B cell (primary cell): ENCODE results near the gene SP3. TPM values are rescaled to one million over a fixed set of nuclear protein-coding genes. Genes with fewer than 3 reads are reported as not detected.

Experiments used
- ATAC-seq: fragments of 200-7000 bp; cut with Tn5 transposase; one replicate; pipeline ENCODE4 v1.10.0; 2021; ENCODE audit warnings: low read depth, mild to moderate bottlenecking, moderate number of reproducible peaks, moderate library complexity
- CTCF ChIA-PET: fragments of 350-600 bp; sonication (Branson Sonifier 250); formaldehyde crosslinking; loops from one replicate; lab custom pipeline; 2021; ENCODE audit warnings: antibody characterized with exemption, inconsistent platforms; lab: Charles Lee
- POLR2A ChIA-PET: fragments of 350-600 bp; sonication (Branson Sonifier 250); formaldehyde crosslinking; loops from one replicate; lab custom pipeline; 2021; ENCODE audit warnings: antibody characterized with exemption; lab: Charles Lee
- DNase-seq: peaks from one replicate; pipeline ENCODE4 v3.0.0; 2013
- H2AFZ ChIP-seq: 2 replicates; pipeline ENCODE4 v1.6.1; 2012; ENCODE audit warnings: mild to moderate bottlenecking, low read depth, low read length; ENCODE audit not compliant: insufficient read depth, poor library complexity, severe bottlenecking
- H3K27ac ChIP-seq, 2 donors: 1 replicate in 1 of 2; 2 replicates in 1 of 2; pipeline ENCODE4 v1.5.1; 2012 to 2013; ENCODE audit warnings: low read length in 2 of 2, mild to moderate bottlenecking in 2 of 2, moderate library complexity in 1 of 2
- H3K27me3 ChIP-seq, 4 experiments: fragments of 200-600 bp in 1 of 4; sonication (generic) in 1 of 4; replicated peaks in 1 of 4; 1 replicate in 2 of 4; 2 replicates in 2 of 4; pipeline versions ENCODE4 v1.6.1 to v1.7.0; 2013 to 2016; ENCODE audit warnings: low read length in 3 of 4, mild to moderate bottlenecking in 2 of 4, mixed read lengths in 1 of 4, moderate library complexity in 1 of 4; ENCODE audit not compliant: insufficient read depth in 4 of 4, control insufficient read depth in 3 of 4; ENCODE audit errors: control extremely low read depth in 1 of 4
- H3K36me3 ChIP-seq, 2 experiments: replicated peaks in 1 of 2; 1 replicate in 1 of 2; 2 replicates in 1 of 2; pipeline versions ENCODE4 v1.6.1 to v1.7.1; 2013; ENCODE audit warnings: low read length in 1 of 2; ENCODE audit not compliant: insufficient read depth in 2 of 2, control insufficient read depth in 1 of 2; ENCODE audit errors: control extremely low read depth in 1 of 2, extremely low read depth in 1 of 2
- H3K4me1 ChIP-seq, 2 donors: fragments of 200-600 bp in 1 of 2; sonication (generic) in 1 of 2; 1 replicate in 1 of 2; 2 replicates in 1 of 2; pipeline versions ENCODE4 v1.5.1 to v1.6.1; 2013 to 2017; ENCODE audit warnings: low read length in 2 of 2; ENCODE audit not compliant: control insufficient read depth in 2 of 2, insufficient read depth in 2 of 2
- H3K4me2 ChIP-seq: replicated peaks from 2 replicates; pipeline ENCODE3; 2012; ENCODE audit warnings: mild to moderate bottlenecking, low read depth, low read length; ENCODE audit not compliant: poor library complexity, severe bottlenecking
- H3K4me3 ChIP-seq, 5 experiments: fragments of 200-600 bp in 1 of 5; sonication (generic) in 1 of 5; 1 replicate in 3 of 5; 2 replicates in 2 of 5; pipeline versions ENCODE4 v1.5.1 to v1.7.0; 2011 to 2016; ENCODE audit warnings: low read length in 4 of 5, mild to moderate bottlenecking in 4 of 5, low read depth in 2 of 5, control low read depth in 1 of 5, moderate library complexity in 1 of 5; ENCODE audit not compliant: insufficient read depth in 1 of 5; ENCODE audit errors: control extremely low read depth in 1 of 5, extremely low read depth in 1 of 5
- H3K79me2 ChIP-seq: fragments of 200-600 bp; sonication (generic); one replicate; pipeline ENCODE4 v1.6.0; 2016; ENCODE audit warnings: low read length; ENCODE audit not compliant: control insufficient read depth, insufficient read depth
- H3K9ac ChIP-seq: fragments of 200-600 bp; sonication (generic); 2 replicates; pipeline ENCODE4 v1.6.1; 2017; ENCODE audit warnings: mild to moderate bottlenecking, low read length, moderate library complexity
- H3K9me3 ChIP-seq, 3 donors: one replicate each; pipeline versions ENCODE4 v1.6.1 to v1.7.1; 2013; ENCODE audit warnings: low read length in 2 of 3; ENCODE audit not compliant: control insufficient read depth in 2 of 3, insufficient read depth in 1 of 3; ENCODE audit errors: control extremely low read depth in 1 of 3
- H4K20me1 ChIP-seq: 2 replicates; pipeline ENCODE4 v1.6.0; 2012; ENCODE audit warnings: mild to moderate bottlenecking, low read length; ENCODE audit not compliant: insufficient read depth, control insufficient read depth, poor library complexity, severe bottlenecking
- H3K27ac Mint-ChIP-seq: one replicate; pipeline ENCODE4 v1.8.0; 2021; ENCODE audit warnings: mixed read lengths
- H3K27me3 Mint-ChIP-seq: one replicate; pipeline ENCODE4 v1.8.0; 2021; ENCODE audit warnings: mixed read lengths
- H3K4me1 Mint-ChIP-seq: one replicate; pipeline ENCODE4 v1.8.0; 2021; ENCODE audit warnings: mixed read lengths
- H3K4me3 Mint-ChIP-seq: one replicate; pipeline ENCODE4 v1.8.0; 2021; ENCODE audit warnings: mixed read lengths
- H3K9me3 Mint-ChIP-seq: one replicate; pipeline ENCODE4 v1.8.0; 2022; ENCODE audit warnings: mixed read lengths; ENCODE audit not compliant: insufficient read depth
- CTCF ChIP-seq: fragments of 200-600 bp; IDR thresholded peaks from one replicate; pipeline ENCODE4 v1.8.0; 2022; ENCODE audit warnings: antibody characterized with exemption, mild to moderate bottlenecking
- EZH2 ChIP-seq: IDR thresholded peaks from 2 replicates; pipeline ENCODE4 v1.6.1; 2012; ENCODE audit warnings: borderline replicate concordance, low read depth, mild to moderate bottlenecking, moderate library complexity, low read length; ENCODE audit not compliant: insufficient read depth, poor library complexity, severe bottlenecking
- WGBS: methylation state at CpG from one replicate; pipeline ENCODE4 v1.1.5; 2013; ENCODE audit warnings: missing lambda C conversion rate; ENCODE audit not compliant: insufficient coverage; 5-methylcytosine and 5-hydroxymethylcytosine counted together
- intact Hi-C: fragments of 100-400 bp; cut with micrococcal nuclease; formaldehyde crosslinking; loops from one replicate; pipeline ENCODE4 v1.10.0; 2022
- polyA plus RNA-seq: library from polyadenylated mRNA; depleted of rRNA; stranded (reverse); fragments of >200 nt; gene quantifications from 2 replicates; pipeline ENCODE4 v1.2.3, GENCODE V29; 2012
- total RNA-seq, 2 donors: library from RNA; stranded (reverse); fragments of 120-200 nt in 1 of 2; gene quantifications; 1 replicate in 1 of 2; 2 replicates in 1 of 2; pipeline versions ENCODE4 v1.2.3 to v1.2.4, GENCODE V29; 2013 to 2022

The SP3 gene
- total and polyA plus RNA-seq, 2 donors (not counting 1 experiment from before 2014, with no cell fraction given) = 31.9 to 152 TPM

GRCh38 chr2:173881886-173882285, 83.3 kb downstream of the SP3 start:
- ATAC-seq (no peak), DNase-seq (no peak)
- Histone ChIP-seq H3K4me2 (no peak overlapping the region), H3K4me3 (no peak overlapping the region), H3K9me3 (peaks cover 0 to 6% (median 0%) of the 10 kb centered on the region in 3 donors), H3K27ac (no peak overlapping the region), H3K79me2 (no peaks in the 10 kb centered on the region), H3K9ac (no peak overlapping the region), H4K20me1 (no peaks in the 10 kb centered on the region), H2AFZ (no peak overlapping the region), H3K4me1 (no peaks in the 10 kb centered on the region), H3K27me3 (peaks cover 0 to 4% (median 0%) of the 10 kb centered on the region in 4 experiments), H3K36me3 (no peaks in the 10 kb centered on the region)
- ChIA-PET CTCF (interaction anchor here (1.2 to 1.4 kb wide), 3 partner anchors 17 to 459 kb away, joined by 3 to 6 read pairs (median 3); no protein-coding TSS in a partner anchor), POLR2A (interaction anchor here (0.6 kb wide), 1 partner anchor 94 kb away, joined by 5 read pairs; no protein-coding TSS in a partner anchor)
- intact Hi-C loops = loop anchor here (10.0 kb wide), 1 partner anchor 463 kb away; no protein-coding TSS in a partner anchor
- H3K9me3 Mint-ChIP-seq = no peaks in the 10 kb centered on the region
- no CpG with 5 or more reads among the region's 3 CpGs for WGBS
- H3K27me3 Mint-ChIP-seq = peaks cover 27% of the 10 kb centered on the region
- no peak overlapping the region for H3K4me3 Mint-ChIP-seq
- no peaks in the 10 kb centered on the region for H3K4me1 Mint-ChIP-seq
- TF ChIP-seq CTCF = no peak
- no peak for TF ChIP-seq EZH2
- no peak overlapping the region for H3K27ac Mint-ChIP-seq

GRCh38 chr2:173881461-173881860, 83.7 kb downstream of the SP3 start:
- Histone ChIP-seq H3K4me1 (no peaks in the 10 kb centered on the region), H3K27me3 (peaks cover 0 to 4% (median 0%) of the 10 kb centered on the region in 4 experiments), H3K79me2 (no peaks in the 10 kb centered on the region), H3K9me3 (peaks cover 0 to 4% (median 0%) of the 10 kb centered on the region in 3 donors), H4K20me1 (no peaks in the 10 kb centered on the region), H3K4me2 (no peak overlapping the region), H3K4me3 (no peak overlapping the region), H2AFZ (no peak overlapping the region), H3K36me3 (no peaks in the 10 kb centered on the region), H3K27ac (no peak overlapping the region), H3K9ac (no peak overlapping the region)
- TF ChIP-seq EZH2 = no peak
- intact Hi-C loops = loop anchor here (10.0 kb wide), 1 partner anchor 463 kb away; no protein-coding TSS in a partner anchor
- Mint-ChIP-seq H3K27ac (no peak overlapping the region), H3K9me3 (no peaks in the 10 kb centered on the region), H3K27me3 (peaks cover 31% of the 10 kb centered on the region), H3K4me1 (no peaks in the 10 kb centered on the region), H3K4me3 (no peak overlapping the region)
- ChIA-PET POLR2A (interaction anchor here (0.6 kb wide), 1 partner anchor 94 kb away, joined by 5 read pairs; no protein-coding TSS in a partner anchor), CTCF (interaction anchor here (1.2 to 1.5 kb wide), 2 partner anchors 81 to 165 kb away, joined by 3 to 4 read pairs; no protein-coding TSS in a partner anchor)
- ATAC-seq (no peak), DNase-seq (no peak)
- 8% methylated on average over 4 of the region's 4 CpGs for WGBS
